H1 (cell line): Measurements from ENCODE around the gene AGBL1.

Experiments used
- TF ChIP-seq, protein P1 (sequence below), 3 experiments: IDR thresholded peaks; 1 replicate in 2 of 3; 2 replicates in 1 of 3; pipeline versions ENCODE4 v1.5.1 to v1.6.1; 2011; ENCODE audit warnings: low read length in 3 of 3, mild to moderate bottlenecking in 3 of 3, inconsistent platforms in 2 of 3, low read depth in 1 of 3, moderate library complexity in 1 of 3; ENCODE audit not compliant: insufficient read depth in 1 of 3; ENCODE audit errors: control extremely low read depth in 1 of 3
- TF ChIP-seq, protein P2 (sequence below): IDR thresholded peaks from 2 replicates; pipeline ENCODE4 v1.6.1; 2011; ENCODE audit warnings: low read length, improper control_type of control experiment

DNA sequence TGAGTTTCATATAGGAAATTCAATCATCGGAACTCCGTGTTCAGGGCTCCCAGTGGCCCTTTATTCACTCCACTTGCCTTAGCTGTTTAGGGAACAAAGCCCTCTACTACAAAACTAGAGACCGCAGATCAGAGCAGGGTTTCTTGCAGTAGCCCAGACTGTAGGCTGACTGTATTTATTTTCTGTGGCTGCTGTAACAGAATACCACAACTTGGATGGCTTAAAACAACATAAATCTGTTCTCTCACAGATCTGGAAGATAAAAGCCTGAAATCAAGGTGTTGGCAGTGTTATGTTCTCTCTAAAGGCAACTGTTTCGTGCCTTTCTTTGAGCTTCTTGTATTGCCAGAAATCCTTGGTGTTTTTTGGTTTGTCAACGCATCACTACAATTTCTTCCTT, 479.0 kb downstream of the AGBL1 start:
- TF ChIP-seq, protein P1, sequence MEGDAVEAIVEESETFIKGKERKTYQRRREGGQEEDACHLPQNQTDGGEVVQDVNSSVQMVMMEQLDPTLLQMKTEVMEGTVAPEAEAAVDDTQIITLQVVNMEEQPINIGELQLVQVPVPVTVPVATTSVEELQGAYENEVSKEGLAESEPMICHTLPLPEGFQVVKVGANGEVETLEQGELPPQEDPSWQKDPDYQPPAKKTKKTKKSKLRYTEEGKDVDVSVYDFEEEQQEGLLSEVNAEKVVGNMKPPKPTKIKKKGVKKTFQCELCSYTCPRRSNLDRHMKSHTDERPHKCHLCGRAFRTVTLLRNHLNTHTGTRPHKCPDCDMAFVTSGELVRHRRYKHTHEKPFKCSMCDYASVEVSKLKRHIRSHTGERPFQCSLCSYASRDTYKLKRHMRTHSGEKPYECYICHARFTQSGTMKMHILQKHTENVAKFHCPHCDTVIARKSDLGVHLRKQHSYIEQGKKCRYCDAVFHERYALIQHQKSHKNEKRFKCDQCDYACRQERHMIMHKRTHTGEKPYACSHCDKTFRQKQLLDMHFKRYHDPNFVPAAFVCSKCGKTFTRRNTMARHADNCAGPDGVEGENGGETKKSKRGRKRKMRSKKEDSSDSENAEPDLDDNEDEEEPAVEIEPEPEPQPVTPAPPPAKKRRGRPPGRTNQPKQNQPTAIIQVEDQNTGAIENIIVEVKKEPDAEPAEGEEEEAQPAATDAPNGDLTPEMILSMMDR (IDR thresholded peaks at IDR 0.05; ENCODE audit: control extremely low read depth in 1 of 3, insufficient read depth in 1 of 3, low read depth in 1 of 3, low read length in 3 of 3): no peak
- TF ChIP-seq, protein P2, sequence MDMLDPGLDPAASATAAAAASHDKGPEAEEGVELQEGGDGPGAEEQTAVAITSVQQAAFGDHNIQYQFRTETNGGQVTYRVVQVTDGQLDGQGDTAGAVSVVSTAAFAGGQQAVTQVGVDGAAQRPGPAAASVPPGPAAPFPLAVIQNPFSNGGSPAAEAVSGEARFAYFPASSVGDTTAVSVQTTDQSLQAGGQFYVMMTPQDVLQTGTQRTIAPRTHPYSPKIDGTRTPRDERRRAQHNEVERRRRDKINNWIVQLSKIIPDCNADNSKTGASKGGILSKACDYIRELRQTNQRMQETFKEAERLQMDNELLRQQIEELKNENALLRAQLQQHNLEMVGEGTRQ: no peak
